Loucy (cell line): ENCODE results near the gene ZDHHC7.

ENCODE experiments used
- EZH2phosphoT487 ChIP-seq: fragments of 200-600 bp; IDR thresholded peaks from 2 replicates; pipeline ENCODE4 v1.6.1; 2018; ENCODE audit warnings: antibody characterized with exemption, mild to moderate bottlenecking, moderate library complexity, borderline replicate concordance
- TF ChIP-seq, protein P1 (sequence below): fragments of 200-600 bp; sonication (generic); conservative IDR thresholded peaks from 2 replicates; pipeline ENCODE4 v1.5.1; 2014; ENCODE audit warnings: mild to moderate bottlenecking, antibody characterized with exemption, low read length

GRCh38 chr16:85017151-85017550 is 5.8 kb upstream of the ZDHHC7 start:
- no peak for TF ChIP-seq EZH2phosphoT487
- TF ChIP-seq, protein P1, sequence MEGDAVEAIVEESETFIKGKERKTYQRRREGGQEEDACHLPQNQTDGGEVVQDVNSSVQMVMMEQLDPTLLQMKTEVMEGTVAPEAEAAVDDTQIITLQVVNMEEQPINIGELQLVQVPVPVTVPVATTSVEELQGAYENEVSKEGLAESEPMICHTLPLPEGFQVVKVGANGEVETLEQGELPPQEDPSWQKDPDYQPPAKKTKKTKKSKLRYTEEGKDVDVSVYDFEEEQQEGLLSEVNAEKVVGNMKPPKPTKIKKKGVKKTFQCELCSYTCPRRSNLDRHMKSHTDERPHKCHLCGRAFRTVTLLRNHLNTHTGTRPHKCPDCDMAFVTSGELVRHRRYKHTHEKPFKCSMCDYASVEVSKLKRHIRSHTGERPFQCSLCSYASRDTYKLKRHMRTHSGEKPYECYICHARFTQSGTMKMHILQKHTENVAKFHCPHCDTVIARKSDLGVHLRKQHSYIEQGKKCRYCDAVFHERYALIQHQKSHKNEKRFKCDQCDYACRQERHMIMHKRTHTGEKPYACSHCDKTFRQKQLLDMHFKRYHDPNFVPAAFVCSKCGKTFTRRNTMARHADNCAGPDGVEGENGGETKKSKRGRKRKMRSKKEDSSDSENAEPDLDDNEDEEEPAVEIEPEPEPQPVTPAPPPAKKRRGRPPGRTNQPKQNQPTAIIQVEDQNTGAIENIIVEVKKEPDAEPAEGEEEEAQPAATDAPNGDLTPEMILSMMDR: no peak
